WTC11 (cell line): ENCODE results near the gene CST3.

Experiments
- ATF1 ChIP-seq: sonication (generic); formaldehyde crosslinking; IDR thresholded peaks from 2 replicates; pipeline ENCODE4 v1.8.1; 2023; ENCODE audit warnings: mild to moderate bottlenecking, moderate library complexity, missing genetic modification reagents
- CREB1 ChIP-seq: sonication (generic); formaldehyde crosslinking; IDR thresholded peaks from 2 replicates; pipeline ENCODE4 v1.8.0; 2023; ENCODE audit warnings: mild to moderate bottlenecking, missing genetic modification reagents
- CTCF ChIP-seq: fragments of 200-600 bp; IDR thresholded peaks from 2 replicates; pipeline ENCODE4 v1.8.0; 2022; ENCODE audit warnings: antibody characterized with exemption
- FOXK1 ChIP-seq: sonication (generic); formaldehyde crosslinking; IDR thresholded peaks from 2 replicates; pipeline ENCODE4 v1.8.0; 2022; ENCODE audit warnings: mild to moderate bottlenecking, moderate library complexity, missing genetic modification reagents
- FOXP4 ChIP-seq: sonication (generic); formaldehyde crosslinking; IDR thresholded peaks from 2 replicates; pipeline ENCODE4 v1.8.0; 2022; ENCODE audit warnings: mild to moderate bottlenecking, missing genetic modification reagents
- NFE2L1 ChIP-seq: sonication (generic); formaldehyde crosslinking; IDR thresholded peaks from 2 replicates; pipeline ENCODE4 v1.8.1; 2023; ENCODE audit warnings: missing genetic modification reagents
- PRDM15 ChIP-seq: sonication (generic); formaldehyde crosslinking; IDR thresholded peaks from 2 replicates; pipeline ENCODE4 v1.8.0; 2022; ENCODE audit warnings: missing genetic modification reagents
- SOX15 ChIP-seq: fragments of 250-450 bp; sonication (Bioruptor Pico); IDR thresholded peaks from 2 replicates; pipeline ENCODE4 v1.9.0; 2021; ENCODE audit warnings: mild to moderate bottlenecking
- STAT6 ChIP-seq: sonication (generic); formaldehyde crosslinking; conservative IDR thresholded peaks from 2 replicates; pipeline ENCODE4 v1.8.1; 2023; ENCODE audit warnings: mild to moderate bottlenecking, low read depth, missing genetic modification reagents, moderate library complexity
- TCF7 ChIP-seq: sonication (generic); formaldehyde crosslinking; IDR thresholded peaks from 2 replicates; pipeline ENCODE4 v1.8.0; 2022; ENCODE audit warnings: mild to moderate bottlenecking, low read depth, missing genetic modification reagents, moderate library complexity
- USF2 ChIP-seq: sonication (generic); formaldehyde crosslinking; IDR thresholded peaks from 2 replicates; pipeline ENCODE4 v1.8.1; 2023; ENCODE audit warnings: mild to moderate bottlenecking, missing genetic modification reagents, moderate library complexity
- ZNF425 ChIP-seq: fragments of 250-450 bp; sonication (Bioruptor Pico); conservative IDR thresholded peaks from 2 replicates; pipeline ENCODE4 v1.9.0; 2021; ENCODE audit warnings: mild to moderate bottlenecking

GRCh38 chr20:23664954-23665353, 27.2 kb upstream of the CST3 start:
- no peak for TF ChIP-seq USF2 (CRISPR knock-in tag)
- no peak for TF ChIP-seq CTCF
- TF ChIP-seq SOX15 (CRISPR knock-in tag), result no peak
- TF ChIP-seq ATF1, result no peak
- no peak for TF ChIP-seq STAT6 (CRISPR knock-in tag)
- TF ChIP-seq FOXK1, result no peak
- TF ChIP-seq FOXP4, result no peak
- TF ChIP-seq CREB1 (CRISPR knock-in tag), result no peak
- TF ChIP-seq TCF7 (CRISPR knock-in tag), result no peak
- no peak for TF ChIP-seq ZNF425 (CRISPR knock-in tag)
- no peak for TF ChIP-seq NFE2L1
- no peak for TF ChIP-seq PRDM15 (CRISPR knock-in tag)
